ENCODE measurements around the gene CENPM.

DNA sequence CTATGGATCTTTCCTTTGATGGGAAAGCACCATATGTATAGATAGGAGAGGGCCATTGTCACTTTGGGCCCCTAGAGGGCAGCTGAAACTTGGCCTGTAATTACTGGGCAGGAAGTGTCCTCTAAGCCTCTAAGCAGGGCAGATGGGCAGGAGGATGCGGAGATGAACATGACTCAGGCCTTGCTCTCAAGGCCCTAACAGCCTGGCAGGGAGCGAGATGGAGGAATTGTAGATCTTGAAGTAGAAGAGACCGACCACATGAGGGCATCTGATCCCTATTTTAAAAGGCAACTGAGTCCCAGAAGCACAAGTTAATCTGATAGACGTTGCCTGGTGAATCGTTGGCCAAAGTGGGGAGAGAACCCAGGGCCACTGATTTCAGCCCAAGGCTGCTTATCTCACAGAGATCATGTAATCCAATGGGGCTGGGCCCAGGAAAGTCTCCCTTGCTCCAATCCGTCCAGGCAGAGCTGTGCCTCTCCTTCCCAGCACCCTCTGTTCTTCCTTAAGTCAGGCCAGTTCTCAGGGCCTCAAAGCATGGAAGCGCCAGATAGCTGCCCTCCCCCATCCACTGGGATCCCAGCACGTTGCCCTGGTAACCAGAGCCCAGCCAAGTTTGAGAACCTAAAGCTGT is 19.8 kb upstream of the CENPM start:
- TF ChIP-seq CEBPB (IDR thresholded peaks at IDR 0.05), result no peak
- no peak for TF ChIP-seq EP300 (IDR thresholded peaks at IDR 0.05; ENCODE audit: borderline replicate concordance)
- TF ChIP-seq EGR1 (IDR thresholded peaks at IDR 0.05), result no peak
- TF ChIP-seq, protein P1, sequence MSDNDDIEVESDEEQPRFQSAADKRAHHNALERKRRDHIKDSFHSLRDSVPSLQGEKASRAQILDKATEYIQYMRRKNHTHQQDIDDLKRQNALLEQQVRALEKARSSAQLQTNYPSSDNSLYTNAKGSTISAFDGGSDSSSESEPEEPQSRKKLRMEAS (IDR thresholded peaks at IDR 0.05), result no peak
- TF ChIP-seq TEAD4 (IDR thresholded peaks at IDR 0.05), result no peak
- TF ChIP-seq RAD21 (IDR thresholded peaks at IDR 0.05; ENCODE audit: low read depth), result peak; percentile 54
- TF ChIP-seq TAF1 (IDR thresholded peaks at IDR 0.05; ENCODE audit: low read depth), result no peak
- TF ChIP-seq NFIC (IDR thresholded peaks at IDR 0.05), result no peak
- no peak for TF ChIP-seq CREB1 (IDR thresholded peaks at IDR 0.05; ENCODE audit: low read depth)
- TF ChIP-seq FOXM1 (IDR thresholded peaks at IDR 0.05; ENCODE audit: borderline replicate concordance, low read depth), result no peak
- TF ChIP-seq, protein P2, sequence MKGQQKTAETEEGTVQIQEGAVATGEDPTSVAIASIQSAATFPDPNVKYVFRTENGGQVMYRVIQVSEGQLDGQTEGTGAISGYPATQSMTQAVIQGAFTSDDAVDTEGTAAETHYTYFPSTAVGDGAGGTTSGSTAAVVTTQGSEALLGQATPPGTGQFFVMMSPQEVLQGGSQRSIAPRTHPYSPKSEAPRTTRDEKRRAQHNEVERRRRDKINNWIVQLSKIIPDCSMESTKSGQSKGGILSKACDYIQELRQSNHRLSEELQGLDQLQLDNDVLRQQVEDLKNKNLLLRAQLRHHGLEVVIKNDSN (IDR thresholded peaks at IDR 0.05), result no peak
- TF ChIP-seq, protein P3, sequence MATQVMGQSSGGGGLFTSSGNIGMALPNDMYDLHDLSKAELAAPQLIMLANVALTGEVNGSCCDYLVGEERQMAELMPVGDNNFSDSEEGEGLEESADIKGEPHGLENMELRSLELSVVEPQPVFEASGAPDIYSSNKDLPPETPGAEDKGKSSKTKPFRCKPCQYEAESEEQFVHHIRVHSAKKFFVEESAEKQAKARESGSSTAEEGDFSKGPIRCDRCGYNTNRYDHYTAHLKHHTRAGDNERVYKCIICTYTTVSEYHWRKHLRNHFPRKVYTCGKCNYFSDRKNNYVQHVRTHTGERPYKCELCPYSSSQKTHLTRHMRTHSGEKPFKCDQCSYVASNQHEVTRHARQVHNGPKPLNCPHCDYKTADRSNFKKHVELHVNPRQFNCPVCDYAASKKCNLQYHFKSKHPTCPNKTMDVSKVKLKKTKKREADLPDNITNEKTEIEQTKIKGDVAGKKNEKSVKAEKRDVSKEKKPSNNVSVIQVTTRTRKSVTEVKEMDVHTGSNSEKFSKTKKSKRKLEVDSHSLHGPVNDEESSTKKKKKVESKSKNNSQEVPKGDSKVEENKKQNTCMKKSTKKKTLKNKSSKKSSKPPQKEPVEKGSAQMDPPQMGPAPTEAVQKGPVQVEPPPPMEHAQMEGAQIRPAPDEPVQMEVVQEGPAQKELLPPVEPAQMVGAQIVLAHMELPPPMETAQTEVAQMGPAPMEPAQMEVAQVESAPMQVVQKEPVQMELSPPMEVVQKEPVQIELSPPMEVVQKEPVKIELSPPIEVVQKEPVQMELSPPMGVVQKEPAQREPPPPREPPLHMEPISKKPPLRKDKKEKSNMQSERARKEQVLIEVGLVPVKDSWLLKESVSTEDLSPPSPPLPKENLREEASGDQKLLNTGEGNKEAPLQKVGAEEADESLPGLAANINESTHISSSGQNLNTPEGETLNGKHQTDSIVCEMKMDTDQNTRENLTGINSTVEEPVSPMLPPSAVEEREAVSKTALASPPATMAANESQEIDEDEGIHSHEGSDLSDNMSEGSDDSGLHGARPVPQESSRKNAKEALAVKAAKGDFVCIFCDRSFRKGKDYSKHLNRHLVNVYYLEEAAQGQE (IDR thresholded peaks at IDR 0.05; ENCODE audit: low read depth), result no peak
